C4-2B (cell line): Measurements from ENCODE around the gene HPX.

Source experiments
- H3K27ac ChIP-seq: fragments of 450-650 bp; 2 replicates; pipeline ENCODE4 v1.5.1; 2017
- ZFX ChIP-seq: fragments of 450-650 bp; IDR thresholded peaks from 2 replicates; pipeline ENCODE4 v1.6.1; 2017
- TF ChIP-seq, protein P1 (sequence below): fragments of 450-650 bp; conservative IDR thresholded peaks from 2 replicates; pipeline ENCODE4 v1.5.1; 2017; ENCODE audit warnings: mild to moderate bottlenecking

Gene HPX

DNA sequence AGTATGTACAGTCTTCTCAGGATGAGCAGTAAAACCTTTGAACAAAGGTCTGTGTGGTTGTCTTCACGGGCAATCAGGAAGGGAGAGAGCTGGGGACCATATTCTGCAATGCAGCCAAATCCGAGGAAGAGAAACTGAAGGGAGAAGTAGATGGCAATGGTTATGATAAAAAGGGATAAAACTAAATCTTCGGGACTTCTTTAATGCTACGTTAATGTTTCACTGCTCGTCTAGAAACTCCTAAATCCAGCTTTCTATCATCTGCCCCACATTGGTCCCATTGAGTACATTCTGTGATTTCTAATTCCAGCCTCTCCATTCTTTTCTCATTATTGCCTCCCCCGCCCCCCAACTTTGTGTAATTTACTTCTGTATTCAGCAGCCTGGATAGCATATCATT is 42.2 kb upstream of the HPX start:
- TF ChIP-seq, protein P1, sequence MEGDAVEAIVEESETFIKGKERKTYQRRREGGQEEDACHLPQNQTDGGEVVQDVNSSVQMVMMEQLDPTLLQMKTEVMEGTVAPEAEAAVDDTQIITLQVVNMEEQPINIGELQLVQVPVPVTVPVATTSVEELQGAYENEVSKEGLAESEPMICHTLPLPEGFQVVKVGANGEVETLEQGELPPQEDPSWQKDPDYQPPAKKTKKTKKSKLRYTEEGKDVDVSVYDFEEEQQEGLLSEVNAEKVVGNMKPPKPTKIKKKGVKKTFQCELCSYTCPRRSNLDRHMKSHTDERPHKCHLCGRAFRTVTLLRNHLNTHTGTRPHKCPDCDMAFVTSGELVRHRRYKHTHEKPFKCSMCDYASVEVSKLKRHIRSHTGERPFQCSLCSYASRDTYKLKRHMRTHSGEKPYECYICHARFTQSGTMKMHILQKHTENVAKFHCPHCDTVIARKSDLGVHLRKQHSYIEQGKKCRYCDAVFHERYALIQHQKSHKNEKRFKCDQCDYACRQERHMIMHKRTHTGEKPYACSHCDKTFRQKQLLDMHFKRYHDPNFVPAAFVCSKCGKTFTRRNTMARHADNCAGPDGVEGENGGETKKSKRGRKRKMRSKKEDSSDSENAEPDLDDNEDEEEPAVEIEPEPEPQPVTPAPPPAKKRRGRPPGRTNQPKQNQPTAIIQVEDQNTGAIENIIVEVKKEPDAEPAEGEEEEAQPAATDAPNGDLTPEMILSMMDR: no peak
- TF ChIP-seq ZFX: no peak
- H3K27ac ChIP-seq: no peak overlapping the region

DNA sequence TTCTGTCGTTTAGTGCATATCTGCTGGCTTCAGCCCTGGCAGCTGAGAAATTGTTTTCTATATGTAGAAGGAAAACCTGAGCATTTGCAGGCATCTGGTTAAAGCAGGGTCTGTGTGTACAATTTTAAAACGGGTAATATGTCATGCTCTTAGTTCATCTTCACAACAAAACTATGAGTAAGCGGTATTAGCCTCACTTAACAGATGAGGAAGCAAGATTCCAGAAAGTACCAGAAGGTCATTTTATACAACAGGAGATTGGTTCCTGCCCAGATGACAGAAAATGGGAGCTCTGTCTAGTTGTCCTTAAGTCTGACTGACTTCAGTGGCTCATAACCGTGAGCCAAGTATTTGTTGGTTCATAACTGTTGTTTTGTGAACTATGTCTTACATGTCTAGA is 41.7 kb upstream of the HPX start:
- H3K27ac ChIP-seq: peak overlapping the region; percentile 83
- TF ChIP-seq, protein P1: no peak
- TF ChIP-seq ZFX: no peak

DNA sequence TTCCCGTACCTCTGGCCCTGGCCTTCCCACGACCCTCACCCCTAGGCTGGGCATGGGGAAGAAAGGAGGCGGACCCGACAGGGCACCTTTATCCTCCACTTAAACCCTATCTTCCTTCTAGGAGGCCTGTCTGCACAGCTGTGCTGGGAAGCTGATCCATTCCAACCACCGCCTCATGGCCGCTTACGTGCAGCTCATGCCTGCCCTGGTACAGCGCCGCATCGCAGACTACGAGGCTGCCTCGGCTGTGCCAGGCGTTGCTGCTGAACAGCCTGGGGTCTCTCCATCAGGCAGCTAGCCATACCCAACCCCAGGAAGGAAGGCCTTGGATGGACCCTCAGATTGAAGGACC is 41.1 kb upstream of the HPX start:
- peak overlapping the region; percentile 83 for H3K27ac ChIP-seq
- TF ChIP-seq, protein P1: no peak
- TF ChIP-seq ZFX: no peak

DNA sequence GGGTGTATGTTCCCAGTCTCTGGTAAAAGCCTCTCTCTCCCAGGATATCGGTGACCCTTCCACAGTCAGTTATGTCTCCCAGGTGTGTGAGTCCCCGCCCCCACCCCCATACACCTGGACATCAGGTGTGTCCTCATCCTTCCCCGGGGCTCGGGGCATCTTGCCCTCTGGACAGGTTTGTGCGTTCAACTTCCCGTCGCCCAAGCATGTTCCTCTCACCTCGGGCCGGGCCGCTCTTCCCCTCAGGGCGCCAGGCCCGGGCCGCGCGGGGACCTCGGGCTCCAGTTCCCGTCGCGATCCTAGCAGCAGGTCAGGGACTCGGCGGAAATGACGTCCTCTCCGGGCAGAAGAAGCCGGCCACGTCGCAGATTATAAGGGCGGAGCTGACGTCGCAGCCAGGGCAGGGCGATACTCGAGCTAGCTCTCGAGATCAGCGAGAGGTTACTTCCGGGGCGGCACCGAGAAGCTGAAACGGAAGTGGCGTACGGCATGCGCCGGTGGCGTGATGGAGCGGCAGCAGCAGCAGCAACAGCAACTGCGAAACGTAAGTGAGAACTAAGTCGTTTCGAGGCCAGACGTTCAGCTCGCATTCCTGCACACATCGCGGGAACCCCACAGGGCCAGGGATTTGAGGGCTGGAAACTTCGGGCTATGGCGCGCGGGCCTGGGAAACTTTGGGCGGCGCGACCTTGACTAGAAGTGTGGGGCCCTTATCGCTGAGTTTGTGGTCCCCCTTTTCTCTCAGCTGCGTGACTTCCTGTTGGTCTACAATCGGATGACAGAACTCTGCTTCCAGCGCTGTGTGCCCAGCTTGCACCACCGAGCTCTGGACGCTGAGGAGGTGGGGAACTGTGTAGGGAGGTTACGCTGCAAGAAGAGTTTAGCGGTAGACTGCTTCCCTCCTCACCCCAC is 40.5 kb upstream of the HPX start, which contains the start of the genes ARFIP2 and TIMM10B:
TSS of gene ARFIP2 (minus strand) at position 320 of the 912 bp plus-strand sequence. CDS start 910 bp downstream, outside the sequence.
TSS of gene TIMM10B (plus strand) at position 490 of the 912 bp plus-strand sequence. CDS start at position 506, 16 bp downstream.
- peak; percentile 58; the same call in 1 of the 2 replicates for TF ChIP-seq ZFX
- TF ChIP-seq, protein P1: no peak
- H3K27ac ChIP-seq: peak within 1 kb of the TSS; percentile 83

DNA sequence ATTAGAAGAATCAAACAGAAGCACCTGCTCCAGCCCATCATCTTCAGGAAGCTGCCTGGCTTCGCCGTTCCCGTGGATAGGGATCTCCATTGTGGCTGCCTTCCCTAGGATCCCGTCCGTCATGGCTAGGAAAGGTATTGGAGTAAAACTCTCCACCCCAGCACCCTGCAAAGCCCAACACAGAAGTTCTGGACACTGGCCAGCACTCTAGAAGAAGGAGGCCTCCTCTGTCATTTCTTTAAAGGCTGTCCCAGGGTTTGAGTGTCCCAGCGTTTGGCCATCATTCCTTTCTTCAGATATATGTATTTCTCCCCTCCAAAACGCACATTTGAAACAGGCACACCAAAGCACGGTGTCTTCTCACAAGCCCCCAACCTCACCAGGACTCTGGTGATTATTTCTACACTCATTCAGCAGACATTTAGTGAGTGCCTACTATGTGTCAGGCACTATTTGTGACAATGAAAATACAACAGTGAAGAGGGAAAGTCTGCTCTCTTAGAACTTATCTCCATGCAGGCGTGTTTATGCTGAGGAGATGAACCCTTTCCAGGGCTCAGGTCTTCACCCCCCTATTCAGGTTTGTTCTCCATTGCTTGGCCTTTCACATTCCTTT is 39.6 kb upstream of the HPX start:
- H3K27ac ChIP-seq: peak overlapping the region; percentile 83
- TF ChIP-seq, protein P1: no peak
- TF ChIP-seq ZFX: no peak

DNA sequence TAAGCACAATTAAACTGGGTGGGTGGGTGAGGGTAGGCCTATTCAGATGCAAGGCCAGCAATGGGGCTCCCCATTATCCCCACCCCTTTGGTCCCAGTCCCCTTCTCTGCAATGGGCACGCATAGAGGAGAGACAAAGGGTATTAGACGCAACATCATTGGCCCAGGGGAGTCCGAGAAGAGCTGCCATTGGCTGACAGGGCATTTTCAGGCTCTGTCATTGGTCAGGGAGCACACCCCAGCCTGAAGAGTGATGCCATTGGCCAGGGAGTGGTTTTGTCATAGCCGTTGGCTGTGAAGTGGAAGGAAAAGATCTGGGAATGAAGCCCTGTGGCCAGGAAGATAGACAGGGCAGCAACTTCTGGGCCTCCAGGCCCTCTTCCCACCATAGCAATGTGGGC is 35.8 kb upstream of the HPX start:
- peak overlapping the region; percentile 99 for H3K27ac ChIP-seq
- TF ChIP-seq, protein P1: no peak
- TF ChIP-seq ZFX: no peak

DNA sequence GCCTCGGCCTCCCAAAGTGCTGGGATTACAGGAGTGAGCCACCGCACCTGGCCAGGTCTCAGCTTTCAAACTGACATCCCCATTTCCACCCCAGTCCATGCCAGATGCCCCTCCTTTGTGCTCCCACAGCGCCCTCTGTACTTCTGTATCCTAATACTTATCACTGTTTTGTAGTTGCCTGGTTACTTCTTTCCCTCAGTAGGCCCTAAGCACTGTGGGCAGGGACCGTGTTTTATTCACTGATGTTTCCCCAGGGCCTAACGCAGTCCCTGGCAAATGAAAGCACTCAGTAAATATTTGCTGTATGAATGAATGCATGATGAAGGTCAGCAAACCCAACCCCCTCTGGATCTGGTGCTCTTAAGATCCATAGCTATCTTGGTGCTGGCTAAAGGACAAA is 35.1 kb upstream of the HPX start:
- H3K27ac ChIP-seq: peak overlapping the region; percentile 99
- TF ChIP-seq, protein P1: no peak
- TF ChIP-seq ZFX: peak; percentile 15; the same call in 1 of the 2 replicates
